Testis (tissue), 3 donors: ENCODE measurements around the gene C1S. TPM values are rescaled to one million over a fixed set of nuclear protein-coding genes. Genes with fewer than 3 reads are reported as not detected.

Experiments
- DNase-seq: peaks from one replicate; pipeline ENCODE4 v3.0.0-alpha.2; 2019
- H3K27ac ChIP-seq, 2 donors: fragments of 200-600 bp; sonication (generic); one replicate each; pipeline ENCODE4 v1.5.1; 2019
- H3K27me3 ChIP-seq: fragments of 200-600 bp; sonication (generic); one replicate; pipeline ENCODE4 v1.5.1; 2019
- H3K36me3 ChIP-seq: fragments of 200-600 bp; sonication (generic); one replicate; pipeline ENCODE4 v1.5.1; 2017; ENCODE audit warnings: low read depth; ENCODE audit errors: missing control alignments
- H3K4me1 ChIP-seq: fragments of 200-600 bp; sonication (generic); one replicate; pipeline ENCODE4 v1.5.1; 2019
- H3K4me3 ChIP-seq, 2 donors: fragments of 200-600 bp; sonication (generic); one replicate each; pipeline ENCODE4 v1.5.1; 2017 to 2019
- H3K9me3 ChIP-seq: fragments of 200-600 bp; sonication (generic); one replicate; pipeline ENCODE4 v1.5.1; 2017
- CTCF ChIP-seq, 3 experiments: fragments of 450-650 bp in 2 of 3; fragments of 200-600 bp in 1 of 3; sonication (generic) in 1 of 3; IDR thresholded peaks; one replicate each; pipeline ENCODE4 v1.5.1; 2016 to 2019; ENCODE audit warnings: antibody characterized with exemption in 3 of 3, mild to moderate bottlenecking in 2 of 3, moderate library complexity in 1 of 3
- POLR2A ChIP-seq: fragments of 450-650 bp; IDR thresholded peaks from one replicate; pipeline ENCODE4 v1.6.1; 2017; ENCODE audit warnings: antibody characterized with exemption, mild to moderate bottlenecking, moderate library complexity
- WGBS, 2 donors: methylation state at CpG; one replicate each; pipeline ENCODE4 v1.1.5; 2018; 5-methylcytosine and 5-hydroxymethylcytosine counted together
- intact Hi-C: fragments of 100-400 bp; cut with DNase I; formaldehyde crosslinking; loops from one replicate; pipeline ENCODE4 v1.15.1; 2023; ENCODE audit warnings: low total_unique reads
- polyA plus RNA-seq: library from polyadenylated mRNA; stranded (reverse); fragments of 350-450 nt; fragmentation: Illumina TruSeq; extraction: RNeasy Lipid Tissue Mini Kit (QIAGEN cat#74804); gene quantifications from one replicate; pipeline ENCODE4 v1.2.3, GENCODE V29; 2014; ENCODE audit warnings: low read depth, low replicate concordance; ENCODE audit not compliant: insufficient read depth
- total RNA-seq, 2 donors: library from RNA; depleted of rRNA; stranded (reverse); fragments of >200 nt; gene quantifications; one replicate each; pipeline ENCODE4 v1.2.3, GENCODE V29; 2016

Gene C1S
- total and polyA plus RNA-seq, 3 donors from 2014 or later = 86.1 to 271 (median 190) TPM

- Histone ChIP-seq H3K27me3 (no peaks in the 10 kb centered on the region), H3K4me3 (no peak overlapping the region), H3K9me3 (no peaks in the 10 kb centered on the region), H3K27ac (no peak overlapping the region), H3K36me3 (no peaks in the 10 kb centered on the region), H3K4me1 (peaks cover 5% of the 10 kb centered on the region)
- no peak for TF ChIP-seq CTCF (IDR thresholded peaks at IDR 0.05)
- no peak for TF ChIP-seq POLR2A
- intact Hi-C loops = loop anchor here (10.0 kb wide), 1 partner anchor 152 kb away; the partner anchor contains the start of genes C12orf57 and RNU7-1
- DNase-seq = no peak
- WGBS, 2 donors = 62 to 73% methylated on average over 11 to 19 of the region's 19 CpGs
Measured at GRCh38 chr12:7096979-7097378, 36.5 kb downstream of the C1S start.

GRCh38 chr12:7099290-7099996 is 38.9 kb downstream of the C1S start:
- Histone ChIP-seq H3K4me1 (no peaks in the 10 kb centered on the region), H3K27me3 (no peaks in the 10 kb centered on the region), H3K9me3 (no peaks in the 10 kb centered on the region), H3K4me3 (no peak overlapping the region), H3K27ac (no peak overlapping the region), H3K36me3 (no peaks in the 10 kb centered on the region)
- peak; percentile 4 for DNase-seq
- TF ChIP-seq POLR2A (no peak), CTCF (IDR thresholded peaks at IDR 0.05) (no peak)
- intact Hi-C loops = loop anchor here (10.0 kb wide), 1 partner anchor 155 kb away; the partner anchor contains the start of genes C12orf57 and RNU7-1
- 84 to 88% methylated on average over 9 of the region's 9 CpGs for WGBS, 2 donors

- DNase-seq = no peak
- no peaks in the 10 kb centered on the region for H3K9me3 ChIP-seq
- H3K36me3 ChIP-seq = no peaks in the 10 kb centered on the region
- no peak overlapping the region for H3K4me3 ChIP-seq
- H3K27me3 ChIP-seq = no peaks in the 10 kb centered on the region
- no peaks in the 10 kb centered on the region for H3K4me1 ChIP-seq
- no peak for TF ChIP-seq POLR2A
- TF ChIP-seq CTCF (IDR thresholded peaks at IDR 0.05) = no peak
- intact Hi-C loops = no loop called here
- H3K27ac ChIP-seq = no peak overlapping the region
- 87 to 90% methylated on average over 4 of the region's 4 CpGs for WGBS, 2 donors
Measured at GRCh38 chr12:7100239-7100638, 39.7 kb downstream of the C1S start.

- Histone ChIP-seq H3K9me3 (no peaks in the 10 kb centered on the region), H3K4me3 (no peak overlapping the region), H3K36me3 (no peaks in the 10 kb centered on the region), H3K27me3 (no peaks in the 10 kb centered on the region), H3K27ac (peak overlapping the region in 1 of 2 donors; percentile 53), H3K4me1 (no peaks in the 10 kb centered on the region)
- TF ChIP-seq POLR2A (no peak), CTCF (IDR thresholded peaks at IDR 0.05) (no peak)
- intact Hi-C loops = no loop called here
- peak; percentile 22 for DNase-seq
- WGBS, 2 donors = 84 to 86% methylated on average over 4 of the region's 4 CpGs
Measured at GRCh38 chr12:7101047-7101693, 40.7 kb downstream of the C1S start.
